Parathyroid adenoma (tissue), 2 donors: Measurements from ENCODE around the gene ALDH4A1.

ENCODE experiments used
- H2AFZ ChIP-seq: fragments of 300-600 bp; sonication (generic); one replicate; pipeline ENCODE4 v1.7.0; 2017; ENCODE audit warnings: antibody characterized with exemption, mild to moderate bottlenecking
- H3K27ac ChIP-seq: fragments of 300-600 bp; sonication (generic); one replicate; pipeline ENCODE4 v1.7.0; 2017
- H3K27me3 ChIP-seq: fragments of 300-600 bp; sonication (generic); one replicate; pipeline ENCODE4 v1.7.0; 2017; ENCODE audit warnings: low read length; ENCODE audit not compliant: control insufficient read depth, insufficient read depth
- H3K36me3 ChIP-seq: fragments of 300-600 bp; sonication (generic); one replicate; pipeline ENCODE4 v1.7.0; 2017; ENCODE audit warnings: low read length; ENCODE audit not compliant: control insufficient read depth, insufficient read depth
- H3K4me1 ChIP-seq: fragments of 300-600 bp; sonication (generic); one replicate; pipeline ENCODE4 v1.7.0; 2017; ENCODE audit warnings: control low read depth
- H3K4me2 ChIP-seq: fragments of 300-600 bp; sonication (generic); one replicate; pipeline ENCODE4 v1.7.0; 2017; ENCODE audit warnings: low read length
- H3K4me3 ChIP-seq: fragments of 300-600 bp; sonication (generic); one replicate; pipeline ENCODE4 v1.7.0; 2017; ENCODE audit warnings: low read depth, low read length
- H3K79me2 ChIP-seq: fragments of 300-600 bp; sonication (generic); one replicate; pipeline ENCODE4 v1.7.0; 2017; ENCODE audit warnings: control low read depth
- H3K9ac ChIP-seq: fragments of 300-600 bp; sonication (generic); one replicate; pipeline ENCODE4 v1.7.0; 2017; ENCODE audit warnings: mild to moderate bottlenecking
- H3K9me3 ChIP-seq: fragments of 300-600 bp; sonication (generic); one replicate; pipeline ENCODE4 v1.7.0; 2017; ENCODE audit warnings: low read length; ENCODE audit not compliant: control insufficient read depth
- CTCF ChIP-seq: fragments of 300-600 bp; sonication (generic); IDR thresholded peaks from one replicate; pipeline ENCODE4 v1.7.0; 2017; ENCODE audit warnings: antibody characterized with exemption, mild to moderate bottlenecking
- donor health status: primary hyperparathyroidism.

Gene ALDH4A1

GRCh38 chr1:18875107-18875795, 27.1 kb downstream of the ALDH4A1 start:
- no peaks in the 10 kb centered on the region for H3K79me2 ChIP-seq
- H3K27ac ChIP-seq: no peak overlapping the region
- peak; percentile 47 for TF ChIP-seq CTCF
- no peaks in the 10 kb centered on the region for H3K4me1 ChIP-seq
- no peaks in the 10 kb centered on the region for H3K9me3 ChIP-seq
- no peak overlapping the region for H3K4me3 ChIP-seq
- H3K4me2 ChIP-seq: no peak overlapping the region
- no peak overlapping the region for H2AFZ ChIP-seq
- no peaks in the 10 kb centered on the region for H3K27me3 ChIP-seq
- H3K9ac ChIP-seq: no peak overlapping the region
- H3K36me3 ChIP-seq: no peaks in the 10 kb centered on the region

GRCh38 chr1:18874600-18874999, 27.8 kb downstream of the ALDH4A1 start:
- Histone ChIP-seq H3K27me3 (no peaks in the 10 kb centered on the region), H3K9me3 (no peaks in the 10 kb centered on the region), H3K9ac (no peak overlapping the region), H3K4me2 (no peak overlapping the region), H3K4me3 (no peak overlapping the region), H3K4me1 (no peaks in the 10 kb centered on the region), H2AFZ (no peak overlapping the region), H3K79me2 (no peaks in the 10 kb centered on the region), H3K27ac (no peak overlapping the region), H3K36me3 (no peaks in the 10 kb centered on the region)
- TF ChIP-seq CTCF: no peak

DNA sequence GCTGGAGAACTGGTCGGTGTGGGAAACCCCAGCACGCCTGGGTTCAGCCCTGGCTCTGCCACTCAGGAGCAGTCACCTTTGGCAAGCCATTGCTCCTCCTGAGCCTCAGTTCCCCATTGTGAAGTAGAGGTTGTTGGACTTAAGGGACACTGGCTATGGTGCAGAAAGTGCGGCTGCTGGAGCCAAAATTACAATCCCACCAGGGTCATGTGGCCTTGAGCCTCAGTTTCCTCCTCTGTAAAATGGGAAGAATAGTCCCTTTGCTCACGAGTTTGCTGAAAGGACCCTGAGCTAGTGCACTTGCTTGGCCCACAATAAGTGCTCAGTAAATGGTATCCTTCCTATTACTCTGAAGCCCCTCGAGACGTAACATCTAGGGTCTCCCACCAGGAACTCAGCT, 28.3 kb downstream of the ALDH4A1 start:
- Histone ChIP-seq H3K9me3 (no peaks in the 10 kb centered on the region), H3K9ac (no peak overlapping the region), H2AFZ (no peak overlapping the region), H3K4me2 (no peak overlapping the region), H3K4me3 (no peak overlapping the region), H3K27ac (no peak overlapping the region), H3K79me2 (no peaks in the 10 kb centered on the region), H3K27me3 (no peaks in the 10 kb centered on the region), H3K36me3 (no peaks in the 10 kb centered on the region), H3K4me1 (no peaks in the 10 kb centered on the region)
- no peak for TF ChIP-seq CTCF

DNA sequence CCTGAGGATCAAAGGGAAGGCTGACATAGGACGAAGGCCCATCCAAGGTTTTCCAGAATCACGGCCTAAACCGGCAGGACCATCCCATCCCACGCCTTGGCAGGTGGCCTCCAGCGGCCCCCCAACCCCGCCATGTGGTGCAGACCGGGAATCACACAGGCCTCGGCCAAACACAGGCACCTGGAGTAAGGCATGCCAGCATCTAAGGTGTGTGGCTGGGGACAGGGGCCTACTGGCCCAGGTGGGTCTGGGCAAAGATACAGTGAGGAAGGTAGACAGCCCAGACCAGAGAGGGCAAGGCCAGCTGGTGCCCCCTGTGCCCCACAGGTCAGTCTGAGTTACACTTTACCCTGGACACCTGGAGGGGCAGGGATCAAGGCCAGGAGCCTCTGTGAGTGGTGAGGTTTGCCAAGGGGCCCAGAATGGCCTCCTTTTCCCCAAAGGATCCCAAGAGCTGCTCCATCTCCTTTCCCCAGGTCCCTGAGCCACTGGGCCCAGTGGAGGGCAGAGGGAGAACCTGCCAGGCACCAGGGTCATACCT, 30.2 kb downstream of the ALDH4A1 start:
- no peak overlapping the region for H3K9ac ChIP-seq
- no peaks in the 10 kb centered on the region for H3K9me3 ChIP-seq
- H3K79me2 ChIP-seq: no peaks in the 10 kb centered on the region
- no peak for TF ChIP-seq CTCF
- no peaks in the 10 kb centered on the region for H3K27me3 ChIP-seq
- no peak overlapping the region for H3K4me3 ChIP-seq
- no peaks in the 10 kb centered on the region for H3K4me1 ChIP-seq
- no peak overlapping the region for H3K4me2 ChIP-seq
- no peaks in the 10 kb centered on the region for H3K36me3 ChIP-seq
- H3K27ac ChIP-seq: no peak overlapping the region
- H2AFZ ChIP-seq: no peak overlapping the region
